GM19023 (cell line): Measurements from ENCODE around the gene ALDH18A1.
A peak's percentile ranks its signal among the peaks of the same experiment; 100 is the strongest.
"Not testable (repeated sequence)": the region's sequence is repeated elsewhere in the genome, so short reads cannot be mapped to it uniquely, and the experiment has no call there.

Experiments used
- ATAC-seq: cut with Tn5 transposase; IDR thresholded peaks from one replicate; pipeline ENCODE4 v1.9.1; 2021; ENCODE audit warnings: mild to moderate bottlenecking, moderate library complexity; ENCODE audit not compliant: unreplicated experiment

Gene ALDH18A1

DNA sequence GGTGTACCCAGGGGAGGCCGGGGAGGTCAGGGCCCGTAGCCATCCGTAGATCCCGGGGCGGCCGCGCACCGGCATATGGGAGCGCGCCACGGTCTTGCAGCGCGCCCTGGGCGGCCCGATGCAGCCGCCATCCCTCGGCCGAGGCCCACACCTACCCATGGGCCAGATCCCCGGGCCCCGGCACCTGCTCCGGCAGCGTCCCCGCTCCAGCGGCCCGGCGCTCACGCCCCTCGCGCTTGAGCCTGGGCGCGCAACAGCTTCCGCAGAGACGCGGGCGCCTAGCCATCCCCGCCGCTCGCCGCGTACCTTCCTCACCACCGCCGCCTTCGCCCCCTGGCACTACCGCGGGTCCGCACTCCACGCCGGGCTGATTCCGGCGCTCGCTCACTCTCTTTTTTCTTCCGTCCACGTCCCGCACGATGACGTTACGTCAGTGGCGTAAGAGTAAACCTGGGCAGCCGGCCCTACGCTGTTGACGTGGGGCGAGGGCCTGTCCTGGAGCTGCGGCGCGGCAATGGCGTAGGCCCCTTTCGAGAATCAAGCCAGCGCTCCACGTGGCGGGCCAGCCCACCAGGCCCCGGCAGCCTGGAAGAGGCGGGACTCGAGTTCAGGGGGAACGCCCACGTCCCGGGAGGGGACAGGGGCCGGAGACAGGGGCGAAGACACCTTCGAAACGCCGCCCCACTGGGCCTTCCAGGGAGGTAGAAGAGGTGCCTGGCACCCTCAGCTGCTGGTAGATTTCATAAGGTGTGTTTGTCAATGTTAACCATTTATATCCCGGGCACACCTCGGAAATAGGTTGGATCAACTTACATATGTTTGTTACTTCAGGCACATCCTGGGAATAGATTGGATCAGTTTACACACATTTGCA lies at the start of gene ALDH18A1:
Gene ALDH18A1 (minus strand): TSS at position 421 of the 874 bp plus-strand sequence. CDS start 3,334 bp downstream, outside the sequence.
- ATAC-seq: peak; percentile 85

- no peak for ATAC-seq
Observed at GRCh38 chr10:95698415-95698814, 41.9 kb upstream of the ALDH18A1 start.

DNA sequence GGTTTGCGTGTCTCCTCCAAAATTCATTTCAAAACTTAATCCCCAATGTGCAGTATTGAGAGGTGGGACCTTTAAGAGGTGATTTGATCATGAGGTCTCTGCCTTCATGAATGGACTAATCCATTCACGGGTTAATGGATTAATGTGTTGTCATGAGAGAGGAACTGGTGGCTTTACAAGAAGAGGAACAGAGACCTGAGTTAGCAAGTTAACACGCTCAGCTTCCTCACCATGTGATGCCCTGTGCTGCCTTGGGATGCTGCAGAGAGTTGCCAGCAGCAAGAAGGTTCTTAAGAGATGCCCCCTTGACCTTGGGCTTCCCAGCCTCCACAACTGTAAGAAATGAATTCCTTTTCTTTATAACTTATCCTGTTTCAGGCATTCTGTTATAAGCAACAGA lies 40.9 kb upstream of the ALDH18A1 start:
- ATAC-seq: no peak

GRCh38 chr10:95694665-95695064 lies 38.2 kb upstream of the ALDH18A1 start:
- ATAC-seq: no peak

DNA sequence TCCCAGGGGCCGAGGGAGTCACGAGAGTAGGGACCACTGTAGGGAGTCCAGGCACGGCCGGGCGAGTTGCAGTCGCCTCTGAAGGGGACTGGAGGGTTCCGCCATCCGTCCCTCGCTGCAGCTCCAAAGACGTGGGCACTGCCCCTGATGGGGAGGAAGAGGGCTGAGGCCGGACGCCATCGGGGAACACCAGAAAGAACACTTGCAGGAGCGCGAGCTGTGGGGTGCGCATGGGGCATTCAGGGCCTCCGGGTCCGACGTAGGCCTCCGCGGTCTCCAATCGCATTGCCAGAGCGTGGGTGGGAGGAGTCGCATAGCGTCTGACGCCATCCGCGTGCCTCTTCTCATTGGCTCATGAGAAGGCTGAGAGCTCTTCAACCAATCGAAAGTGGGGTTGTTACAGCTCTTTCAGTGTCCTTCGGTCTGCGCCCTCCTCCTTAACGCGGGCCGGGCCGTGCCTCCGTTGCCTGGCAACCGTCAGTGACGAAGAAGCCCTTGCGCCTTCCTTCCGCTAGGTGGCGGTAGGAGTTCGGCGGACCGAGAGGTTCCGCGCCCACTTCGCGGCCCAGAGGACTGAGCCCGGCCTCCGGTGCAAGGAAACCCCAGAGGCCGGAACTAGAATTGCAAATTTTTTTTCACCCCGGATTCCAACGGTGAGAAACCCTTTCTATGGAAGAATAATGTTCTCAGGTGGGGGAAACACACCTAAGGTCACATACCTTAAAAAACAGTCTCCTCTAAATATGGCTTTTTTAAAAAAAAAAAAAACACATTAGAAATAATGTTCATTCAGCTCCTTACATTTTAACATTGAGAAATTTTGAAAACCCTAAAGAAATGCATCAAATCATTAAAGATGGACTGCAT lies 37.4 kb upstream of the ALDH18A1 start, which contains the start of gene TCTN3:
Gene TCTN3 (minus strand): TSS at position 260 of the 867 bp plus-strand sequence. CDS start 28 bp downstream, at position 232.
- peak; percentile 99 for ATAC-seq

- peak; percentile 0 for ATAC-seq
Observed at GRCh38 chr10:95693071-95693667, 36.7 kb upstream of the ALDH18A1 start.

DNA sequence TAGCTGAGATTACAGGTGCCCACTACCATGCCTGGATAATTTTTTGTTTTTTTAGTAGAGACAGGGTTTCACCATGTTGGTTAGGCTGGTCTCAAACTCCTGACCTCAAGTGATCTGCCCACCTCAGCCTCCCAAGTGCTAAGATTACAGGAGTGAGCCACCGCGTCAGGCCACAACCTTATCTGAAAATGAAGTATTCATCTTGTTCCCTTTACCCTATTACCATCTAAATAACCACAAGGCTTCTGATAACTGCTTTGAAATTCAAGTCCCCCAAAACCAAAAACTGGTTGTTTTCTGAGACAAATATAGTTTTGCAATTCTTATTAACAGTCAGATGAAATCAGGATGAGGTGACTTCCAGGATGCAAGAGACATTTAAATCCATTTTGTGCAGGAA lies 34.8 kb upstream of the ALDH18A1 start:
- no peak for ATAC-seq

DNA sequence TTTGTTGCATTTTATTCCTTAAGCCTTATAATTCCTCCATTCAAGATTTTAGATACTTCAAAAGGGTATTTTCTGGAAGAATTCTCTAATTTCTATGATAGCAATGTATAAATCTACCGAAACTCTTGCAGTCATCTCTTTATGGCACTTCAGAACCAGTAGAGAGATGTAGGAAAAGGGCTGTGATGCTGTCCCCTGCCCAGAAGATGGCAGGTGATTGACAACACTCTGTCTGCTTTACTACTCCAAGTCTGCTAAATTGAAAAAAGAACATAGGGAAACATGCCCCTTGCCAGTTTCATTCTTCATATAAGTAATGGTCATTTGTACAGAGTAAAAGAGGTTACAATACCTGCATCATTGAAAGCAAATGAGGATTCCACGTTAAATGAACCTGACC lies 32.1 kb upstream of the ALDH18A1 start:
- ATAC-seq: no peak

DNA sequence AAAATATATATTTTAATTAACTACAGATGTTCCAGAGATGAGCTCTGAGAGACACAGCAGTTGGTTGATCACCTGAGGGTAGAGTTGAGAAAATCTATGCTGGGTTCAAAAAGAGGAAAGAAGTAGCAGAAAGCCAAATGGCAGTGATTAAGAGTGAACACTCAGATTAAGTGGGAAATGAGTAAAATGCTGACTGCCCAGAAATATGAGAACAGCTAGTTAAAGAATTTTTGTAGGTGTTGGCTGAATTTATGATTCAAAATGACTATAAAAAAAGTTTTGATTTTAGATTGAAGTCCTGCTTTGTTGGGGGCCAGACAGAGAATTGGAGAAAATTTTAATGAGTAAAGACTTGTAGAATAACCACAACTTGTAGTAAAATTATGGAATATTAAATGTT lies 27.5 kb upstream of the ALDH18A1 start:
- ATAC-seq: no peak

DNA sequence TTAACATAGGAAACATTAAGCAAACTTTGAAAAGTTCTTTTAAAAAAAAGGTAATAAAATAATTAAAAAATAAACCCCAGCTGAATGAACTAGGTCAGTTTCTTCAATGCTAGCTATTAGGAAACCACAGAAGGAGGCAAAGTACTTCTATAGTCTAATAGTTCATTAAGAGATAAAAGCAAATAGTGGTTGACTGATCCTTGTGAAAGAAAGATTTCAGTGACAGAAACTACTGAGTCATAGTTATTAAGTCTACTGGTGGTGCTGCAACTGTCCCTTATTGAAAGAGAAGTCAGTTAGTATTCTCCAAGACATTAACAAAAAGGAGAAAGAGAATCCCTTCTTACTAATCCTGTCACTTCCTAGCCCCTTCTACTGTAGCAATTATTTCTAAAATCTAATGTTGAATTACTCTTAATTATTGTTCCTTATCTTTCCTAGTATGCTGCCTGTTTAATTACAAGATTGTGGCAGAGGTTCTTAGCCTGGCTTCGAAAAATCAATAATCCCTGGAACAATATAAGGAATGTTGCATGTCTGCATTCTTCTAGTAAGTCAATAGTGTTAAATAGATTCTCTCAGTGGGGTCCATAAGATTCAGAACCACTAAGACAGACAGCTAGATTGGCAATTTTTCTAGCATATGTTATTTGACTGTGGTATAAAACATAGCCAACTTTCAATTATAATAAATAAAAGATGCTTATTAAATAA lies 19.0 kb upstream of the ALDH18A1 start:
- no peak for ATAC-seq

GRCh38 chr10:95674643-95675042 lies 18.1 kb upstream of the ALDH18A1 start:
- ATAC-seq: no peak

GRCh38 chr10:95672641-95673040 lies 16.1 kb upstream of the ALDH18A1 start:
- not testable (repeated sequence) for ATAC-seq

DNA sequence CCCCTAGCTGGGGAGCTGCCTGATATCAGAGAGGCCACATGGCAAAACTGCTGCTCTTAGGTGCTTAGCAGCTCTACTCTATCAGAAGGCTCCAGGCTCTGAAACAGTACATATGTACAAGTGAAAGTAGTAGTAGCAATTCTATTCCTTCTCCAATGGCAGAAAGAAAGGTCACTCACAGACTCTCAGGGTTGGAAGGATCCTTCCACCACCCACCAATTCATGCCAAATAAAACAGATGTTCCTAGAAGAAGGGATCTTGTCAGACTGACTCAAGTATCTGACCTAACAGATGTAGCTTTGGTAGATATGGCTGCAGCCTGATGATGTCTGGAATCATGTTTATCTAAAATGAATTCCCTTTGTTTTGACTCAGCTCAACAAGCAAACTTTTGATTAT lies 8.0 kb upstream of the ALDH18A1 start:
- ATAC-seq: no peak

- no peak for ATAC-seq
Observed at GRCh38 chr10:95663496-95663895, 7.0 kb upstream of the ALDH18A1 start.

GRCh38 chr10:95661818-95662217 lies 5.3 kb upstream of the ALDH18A1 start:
- ATAC-seq: no peak

- no peak for ATAC-seq
Observed at GRCh38 chr10:95660283-95660682, 3.8 kb upstream of the ALDH18A1 start.

DNA sequence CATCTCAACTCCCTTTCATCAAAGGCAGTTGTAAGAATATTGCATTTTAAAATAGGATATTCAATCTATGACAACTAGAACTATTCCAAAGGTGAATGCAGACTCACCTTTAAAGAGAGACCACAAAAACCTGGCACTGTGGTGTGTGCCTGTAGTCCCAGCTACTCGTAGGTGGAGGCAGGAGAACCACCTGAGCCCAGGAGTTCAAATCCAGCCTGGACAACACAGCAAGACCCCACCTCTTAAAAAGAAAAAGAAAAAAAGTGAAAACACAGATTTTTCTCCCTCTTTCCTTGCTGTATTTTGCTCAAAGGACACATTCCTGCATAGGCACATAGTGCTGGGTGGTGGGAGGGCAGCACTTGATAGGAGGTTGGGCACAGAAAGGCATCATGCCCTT lies 739 bp upstream of the ALDH18A1 start:
- ATAC-seq: no peak

GRCh38 chr10:95655571-95656290 lies 780 bp downstream of the ALDH18A1 start:
- peak; percentile 18 for ATAC-seq

DNA sequence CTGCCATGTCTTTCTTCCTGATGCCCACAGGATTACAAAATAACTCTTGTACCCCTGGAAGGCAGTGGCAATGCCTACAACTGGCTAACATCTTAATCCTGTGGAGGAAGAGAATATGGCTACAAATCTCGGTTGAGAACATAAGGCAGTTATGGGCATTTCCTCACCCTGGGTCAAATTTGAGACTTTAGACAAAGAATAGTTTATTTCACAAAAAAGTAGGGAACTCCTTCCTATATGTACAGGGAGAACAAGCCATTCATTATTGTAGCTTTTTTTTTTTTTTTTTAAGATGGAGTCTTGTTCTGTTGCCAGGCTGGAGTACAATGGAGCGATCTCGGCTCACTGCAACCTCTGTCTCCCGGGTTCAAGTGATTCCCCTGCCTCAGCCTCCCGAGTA lies 2.6 kb downstream of the ALDH18A1 start:
- ATAC-seq: no peak
